ENCODE data around the gene DOCK6. TPM values are rescaled to one million over a fixed set of nuclear protein-coding genes. Genes with fewer than 3 reads are reported as not detected.

Gene DOCK6
- total RNA-seq, 1 experiment from 2014 or later, result 88.8 TPM

- DNase-seq (ENCODE audit: low spot score) (no peak), ATAC-seq (no peak)
- no peak for TF ChIP-seq ZNF138 (CRISPR knock-in tag; conservative IDR thresholded peaks at IDR 0.05)
- no peak overlapping the region for H3K4me3 Mint-ChIP-seq
- ChIA-PET POLR2A (no interaction called here), CTCF (interaction anchor here (1.0 kb wide), 1 partner anchor 63 kb away, joined by 3 read pairs; no protein-coding TSS in a partner anchor)
- H3K27me3 Mint-ChIP-seq (ENCODE audit: low read depth), result no peaks in the 10 kb centered on the region
- H3K36me3 Mint-ChIP-seq, result no peaks in the 10 kb centered on the region; the same call in 1 of the 2 replicates
- H3K27ac Mint-ChIP-seq, result no peak overlapping the region
- no peaks in the 10 kb centered on the region for H3K9me3 Mint-ChIP-seq
- peaks cover 8% of the 10 kb centered on the region for H3K4me1 Mint-ChIP-seq
These were observed 61.4 kb downstream of the DOCK6 start for GRCh38 chr19:11200931-11201330.

GRCh38 chr19:11200015-11200574, 62.2 kb downstream of the DOCK6 start:
- Mint-ChIP-seq H3K9me3 (no peaks in the 10 kb centered on the region), H3K4me1 (peaks cover 13% of the 10 kb centered on the region), H3K4me3 (no peak overlapping the region), H3K36me3 (no peaks in the 10 kb centered on the region; the same call in none of the 2 replicates), H3K27ac (no peak overlapping the region), H3K27me3 (ENCODE audit: low read depth) (no peaks in the 10 kb centered on the region)
- ATAC-seq (no peak), DNase-seq (ENCODE audit: low spot score) (no peak)
- ChIA-PET POLR2A (no interaction called here), CTCF (interaction anchor here (0.6 to 1.0 kb wide), 2 partner anchors 62 to 74 kb away, joined by 3 read pairs; no protein-coding TSS in a partner anchor)
- TF ChIP-seq ZNF416 (CRISPR knock-in tag; IDR thresholded peaks at IDR 0.05) (no peak), TEAD4 (CRISPR knock-in tag; IDR thresholded peaks at IDR 0.05) (no peak), ATF2 (CRISPR knock-in tag; IDR thresholded peaks at IDR 0.05; ENCODE audit: borderline replicate concordance, low read depth) (no peak), HMGXB4 (CRISPR knock-in tag; IDR thresholded peaks at IDR 0.05) (no peak), PRDM15 (CRISPR knock-in tag; IDR thresholded peaks at IDR 0.05) (no peak), HMGA2 (CRISPR knock-in tag; IDR thresholded peaks at IDR 0.05) (no peak), ATF3 (CRISPR knock-in tag; conservative IDR thresholded peaks at IDR 0.05) (no peak), ZMAT4 (CRISPR knock-in tag; IDR thresholded peaks at IDR 0.05) (no peak), MYBL2 (CRISPR knock-in tag; IDR thresholded peaks at IDR 0.05) (no peak), CBFB (CRISPR knock-in tag; IDR thresholded peaks at IDR 0.05; ENCODE audit: low read depth) (no peak), CDX4 (CRISPR knock-in tag; IDR thresholded peaks at IDR 0.05; ENCODE audit: borderline replicate concordance) (no peak), GABPB1 (CRISPR knock-in tag; IDR thresholded peaks at IDR 0.05) (no peak), ATF1 (CRISPR knock-in tag; IDR thresholded peaks at IDR 0.05) (no peak), NR2C2 (CRISPR knock-in tag; IDR thresholded peaks at IDR 0.05) (no peak), FOXP1 (CRISPR knock-in tag; IDR thresholded peaks at IDR 0.05; ENCODE audit: borderline replicate concordance) (no peak), SMAD4 (CRISPR knock-in tag; IDR thresholded peaks at IDR 0.05) (no peak), PRRX2 (CRISPR knock-in tag; IDR thresholded peaks at IDR 0.05) (no peak), ZNF263 (CRISPR knock-in tag; IDR thresholded peaks at IDR 0.05; ENCODE audit: low read depth) (no peak), ATF6 (CRISPR knock-in tag; IDR thresholded peaks at IDR 0.05) (no peak), GTF2I (CRISPR knock-in tag; conservative IDR thresholded peaks at IDR 0.05) (no peak)

All from WTC11 (cell line).